ENCODE results near the gene TGM6.

Gene TGM6

DNA sequence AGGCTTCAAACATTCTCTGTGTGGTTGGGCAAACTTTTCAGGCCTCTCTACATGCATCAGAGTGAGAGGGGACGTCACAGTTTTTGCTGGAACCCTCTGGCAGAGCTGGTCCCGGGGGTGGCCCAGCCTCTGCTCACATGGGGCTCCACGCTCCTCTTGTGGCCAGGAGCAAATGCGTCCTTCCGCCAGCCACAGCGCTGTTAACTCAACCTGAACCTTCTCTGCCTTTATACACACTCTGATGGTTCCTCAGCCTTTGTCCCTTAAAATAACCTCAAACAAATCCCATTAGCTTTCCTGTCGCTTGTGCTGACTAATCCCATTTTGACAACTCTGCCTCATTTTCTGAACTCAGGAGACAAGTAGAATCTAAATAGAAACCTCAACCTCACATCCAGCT is 39.4 kb upstream of the TGM6 start:
- no peak overlapping the region for H3K9ac ChIP-seq (ENCODE audit: low read length)
- no peaks in the 10 kb centered on the region for H3K27me3 ChIP-seq (ENCODE audit: control insufficient read depth, insufficient read depth, low read length)
- H3K36me3 ChIP-seq (ENCODE audit: control insufficient read depth, low read depth, low read length) = no peaks in the 10 kb centered on the region
- no peaks in the 10 kb centered on the region for H3K4me1 ChIP-seq (ENCODE audit: control insufficient read depth, low read depth, low read length)
- H3K9me3 ChIP-seq (ENCODE audit: control insufficient read depth, low read depth, low read length) = no peaks in the 10 kb centered on the region
- no peak overlapping the region for H3K4me3 ChIP-seq (ENCODE audit: low read length)
- H3K27ac ChIP-seq (ENCODE audit: low read length) = no peak overlapping the region

DNA sequence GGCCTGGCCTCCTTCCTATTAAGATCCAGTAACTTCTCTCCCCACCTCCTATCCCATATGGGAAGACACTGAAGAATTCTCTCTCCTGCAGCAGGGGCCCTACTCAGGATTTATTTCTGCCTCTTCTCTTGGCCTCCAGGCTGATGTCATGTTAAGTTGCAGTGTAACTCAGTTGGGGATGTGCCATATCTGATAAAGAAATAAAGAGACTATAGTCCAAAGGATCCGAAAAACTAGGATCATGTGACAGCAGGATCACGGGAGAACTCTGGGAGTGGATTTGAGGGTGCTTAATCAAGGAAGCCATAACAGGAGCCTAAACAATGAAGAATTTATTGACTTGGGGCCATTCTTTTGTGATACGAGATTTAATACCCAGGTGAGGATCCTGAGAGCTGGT is 38.5 kb upstream of the TGM6 start:
- Histone ChIP-seq H3K36me3 (ENCODE audit: control insufficient read depth, low read depth, low read length) (no peaks in the 10 kb centered on the region), H3K27me3 (ENCODE audit: control insufficient read depth, insufficient read depth, low read length) (no peaks in the 10 kb centered on the region), H3K27ac (ENCODE audit: low read length) (no peak overlapping the region), H3K9ac (ENCODE audit: low read length) (no peak overlapping the region), H3K9me3 (ENCODE audit: control insufficient read depth, low read depth, low read length) (no peaks in the 10 kb centered on the region), H3K4me3 (ENCODE audit: low read length) (no peak overlapping the region), H3K4me1 (ENCODE audit: control insufficient read depth, low read depth, low read length) (no peaks in the 10 kb centered on the region)

DNA sequence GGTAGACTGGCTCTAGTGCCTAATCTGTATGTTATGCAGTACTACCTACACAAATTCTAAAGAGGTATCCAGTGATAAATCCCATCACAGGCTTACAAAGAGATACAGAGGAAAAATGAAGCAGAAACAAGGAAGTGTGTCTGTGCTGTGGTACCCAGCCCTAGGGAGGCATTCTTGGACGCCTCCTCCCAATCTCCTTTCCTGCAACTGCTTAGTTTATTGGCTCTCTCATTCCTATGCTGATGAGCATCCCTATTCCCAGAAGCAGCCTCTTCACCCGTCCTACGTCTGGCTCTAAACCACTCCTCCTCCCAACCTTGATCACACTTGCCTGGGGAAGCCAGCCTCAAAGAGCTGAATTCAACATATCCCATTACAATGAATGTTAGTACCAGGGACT is 34.5 kb upstream of the TGM6 start:
- no peaks in the 10 kb centered on the region for H3K36me3 ChIP-seq (ENCODE audit: control insufficient read depth, low read depth, low read length)
- no peaks in the 10 kb centered on the region for H3K27me3 ChIP-seq (ENCODE audit: control insufficient read depth, insufficient read depth, low read length)
- no peak overlapping the region for H3K9ac ChIP-seq (ENCODE audit: low read length)
- no peaks in the 10 kb centered on the region for H3K9me3 ChIP-seq (ENCODE audit: control insufficient read depth, low read depth, low read length)
- no peak overlapping the region for H3K4me3 ChIP-seq (ENCODE audit: low read length)
- H3K4me1 ChIP-seq (ENCODE audit: control insufficient read depth, low read depth, low read length) = no peaks in the 10 kb centered on the region
- H3K27ac ChIP-seq (ENCODE audit: low read length) = no peak overlapping the region

DNA sequence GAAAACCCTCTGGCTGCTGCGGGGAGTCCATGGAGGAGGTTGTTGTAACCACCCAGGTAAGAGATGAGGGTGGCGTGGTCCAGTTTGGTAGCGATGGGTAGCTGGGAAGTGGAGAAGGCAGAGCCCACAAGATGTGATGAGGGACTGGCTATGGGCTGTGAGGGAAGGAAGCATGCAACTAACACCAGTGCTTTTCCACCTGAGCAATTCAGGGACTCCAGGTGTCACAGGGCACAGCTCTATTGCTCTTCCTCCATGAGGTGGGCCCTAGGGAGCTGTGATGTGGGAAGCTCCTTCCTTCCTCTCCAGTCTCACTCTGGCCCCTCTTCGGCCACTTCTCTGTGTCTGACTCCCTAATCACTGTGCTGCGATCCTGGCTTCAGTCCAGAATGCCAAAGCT is 32.4 kb upstream of the TGM6 start:
- H3K27ac ChIP-seq (ENCODE audit: low read length) = no peak overlapping the region
- no peaks in the 10 kb centered on the region for H3K4me1 ChIP-seq (ENCODE audit: control insufficient read depth, low read depth, low read length)
- H3K27me3 ChIP-seq (ENCODE audit: control insufficient read depth, insufficient read depth, low read length) = no peaks in the 10 kb centered on the region
- no peak overlapping the region for H3K4me3 ChIP-seq (ENCODE audit: low read length)
- no peak overlapping the region for H3K9ac ChIP-seq (ENCODE audit: low read length)
- no peaks in the 10 kb centered on the region for H3K9me3 ChIP-seq (ENCODE audit: control insufficient read depth, low read depth, low read length)
- no peaks in the 10 kb centered on the region for H3K36me3 ChIP-seq (ENCODE audit: control insufficient read depth, low read depth, low read length)

DNA sequence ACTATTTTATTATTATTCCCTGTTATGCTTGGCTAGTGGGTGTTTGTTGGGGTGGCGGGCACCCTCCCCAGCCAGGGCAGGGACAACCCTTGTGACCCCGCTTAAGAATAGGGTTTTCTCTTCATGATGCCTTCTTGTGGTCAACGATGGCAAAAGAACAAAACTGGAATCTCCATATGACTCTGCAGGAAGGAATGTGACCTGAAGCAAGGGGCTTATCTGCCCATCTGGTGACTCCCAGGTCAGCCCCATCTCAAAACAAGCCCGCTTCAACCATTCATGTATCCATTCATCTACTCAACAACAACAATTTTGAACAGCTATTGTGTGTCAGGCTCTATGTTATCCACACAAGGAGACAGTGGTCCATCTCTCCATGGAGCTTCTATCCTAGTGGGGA is 30.9 kb upstream of the TGM6 start:
- Histone ChIP-seq H3K9me3 (ENCODE audit: control insufficient read depth, low read depth, low read length) (no peaks in the 10 kb centered on the region), H3K27ac (ENCODE audit: low read length) (no peak overlapping the region), H3K36me3 (ENCODE audit: control insufficient read depth, low read depth, low read length) (no peaks in the 10 kb centered on the region), H3K9ac (ENCODE audit: low read length) (no peak overlapping the region), H3K4me3 (ENCODE audit: low read length) (no peak overlapping the region), H3K4me1 (ENCODE audit: control insufficient read depth, low read depth, low read length) (no peaks in the 10 kb centered on the region), H3K27me3 (ENCODE audit: control insufficient read depth, insufficient read depth, low read length) (no peaks in the 10 kb centered on the region)

DNA sequence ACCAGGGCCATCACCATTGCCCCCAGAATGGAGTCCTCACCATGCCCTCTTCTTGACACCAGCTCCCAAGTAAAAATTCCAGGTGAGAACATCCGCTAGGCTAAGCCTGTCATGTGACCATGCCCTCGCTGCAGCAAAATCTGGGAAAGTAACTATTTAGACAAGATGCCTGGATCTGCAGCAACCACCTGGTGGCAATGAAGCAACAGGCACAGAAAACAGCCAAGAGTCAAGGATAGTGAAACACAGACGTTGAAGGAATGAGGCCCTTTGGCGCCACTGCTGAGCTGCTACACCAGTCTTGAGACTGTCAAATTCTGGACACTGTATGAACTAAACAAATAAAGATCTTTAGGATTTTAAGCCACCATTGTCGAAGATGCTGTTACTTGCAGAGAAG is 30.1 kb upstream of the TGM6 start:
- no peaks in the 10 kb centered on the region for H3K36me3 ChIP-seq (ENCODE audit: control insufficient read depth, low read depth, low read length)
- H3K9ac ChIP-seq (ENCODE audit: low read length) = no peak overlapping the region
- H3K4me3 ChIP-seq (ENCODE audit: low read length) = no peak overlapping the region
- H3K27ac ChIP-seq (ENCODE audit: low read length) = no peak overlapping the region
- no peaks in the 10 kb centered on the region for H3K4me1 ChIP-seq (ENCODE audit: control insufficient read depth, low read depth, low read length)
- H3K27me3 ChIP-seq (ENCODE audit: control insufficient read depth, insufficient read depth, low read length) = no peaks in the 10 kb centered on the region
- no peaks in the 10 kb centered on the region for H3K9me3 ChIP-seq (ENCODE audit: control insufficient read depth, low read depth, low read length)

DNA sequence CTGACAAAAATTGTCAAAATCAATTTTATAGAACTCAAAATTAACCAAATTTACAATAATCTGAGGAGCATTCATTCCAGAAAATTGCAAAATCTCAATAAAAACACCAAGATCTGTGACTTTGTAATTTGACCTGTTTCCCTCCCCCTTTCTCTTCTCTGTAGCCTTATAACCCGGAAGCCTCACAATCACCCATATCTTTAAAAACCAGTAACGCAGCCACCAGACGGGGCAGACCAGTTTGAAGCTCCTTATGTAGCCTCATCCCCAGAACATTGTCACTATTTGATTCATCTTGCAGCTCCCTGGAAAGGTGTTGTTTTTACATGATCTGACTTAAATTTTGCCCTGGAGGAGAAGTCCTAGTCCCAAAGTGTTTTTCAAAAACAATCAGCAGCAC is 27.5 kb upstream of the TGM6 start:
- no peak overlapping the region for H3K27ac ChIP-seq (ENCODE audit: low read length)

DNA sequence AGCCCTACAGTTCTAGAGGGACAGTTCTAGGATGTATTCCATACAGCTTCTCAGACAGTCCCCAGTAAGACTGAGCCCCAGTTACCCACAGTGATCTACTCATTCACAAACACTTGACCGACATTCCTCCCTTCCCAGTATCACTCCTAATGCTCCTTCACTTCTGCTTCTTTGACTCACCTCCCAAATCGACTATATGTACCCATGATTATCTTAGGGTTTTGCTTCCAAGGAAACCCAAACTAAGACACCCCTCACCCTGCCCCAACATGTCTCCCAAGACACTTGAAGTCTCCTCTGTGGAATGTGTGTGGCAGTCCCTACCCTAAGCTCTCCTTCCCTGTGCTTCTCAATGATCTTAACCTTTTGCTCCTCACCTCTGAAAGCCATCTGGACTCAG is 23.6 kb upstream of the TGM6 start:
- Histone ChIP-seq H3K9ac (ENCODE audit: low read length) (no peak overlapping the region), H3K36me3 (ENCODE audit: control insufficient read depth, low read depth, low read length) (no peaks in the 10 kb centered on the region), H3K4me3 (ENCODE audit: low read length) (no peak overlapping the region), H3K9me3 (ENCODE audit: control insufficient read depth, low read depth, low read length) (no peaks in the 10 kb centered on the region), H3K27me3 (ENCODE audit: control insufficient read depth, insufficient read depth, low read length) (no peaks in the 10 kb centered on the region), H3K4me1 (ENCODE audit: control insufficient read depth, low read depth, low read length) (no peaks in the 10 kb centered on the region), H3K27ac (ENCODE audit: low read length) (no peak overlapping the region)

More for the DNA sequence above, 27.5 kb upstream of the TGM6 start:
- no peaks in the 10 kb centered on the region for H3K36me3 ChIP-seq (ENCODE audit: control insufficient read depth, low read depth, low read length)
- no peaks in the 10 kb centered on the region for H3K4me1 ChIP-seq (ENCODE audit: control insufficient read depth, low read depth, low read length)
- no peak overlapping the region for H3K9ac ChIP-seq (ENCODE audit: low read length)
- H3K4me3 ChIP-seq (ENCODE audit: low read length) = no peak overlapping the region
- no peaks in the 10 kb centered on the region for H3K27me3 ChIP-seq (ENCODE audit: control insufficient read depth, insufficient read depth, low read length)
- H3K9me3 ChIP-seq (ENCODE audit: control insufficient read depth, low read depth, low read length) = no peaks in the 10 kb centered on the region

DNA sequence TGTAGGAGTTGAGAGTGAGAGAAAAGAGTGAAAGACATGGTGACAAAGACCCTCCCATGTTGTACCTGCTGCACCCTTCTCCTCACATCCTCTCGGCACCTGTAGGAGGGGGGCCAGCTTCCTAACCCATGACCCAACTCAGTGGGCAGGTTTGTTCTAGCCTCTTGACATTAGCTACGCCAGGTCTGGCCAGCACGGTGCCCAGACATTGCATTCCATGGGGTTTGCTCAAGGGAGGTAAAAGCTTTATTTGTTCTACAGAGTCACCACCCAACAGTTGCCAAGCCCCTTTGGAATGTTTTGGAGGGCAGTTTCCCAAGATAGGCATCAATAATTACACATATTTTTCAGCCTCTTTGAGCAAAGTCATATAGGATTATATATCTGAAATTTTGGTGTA is 22.7 kb upstream of the TGM6 start:
- Histone ChIP-seq H3K4me1 (ENCODE audit: control insufficient read depth, low read depth, low read length) (no peaks in the 10 kb centered on the region), H3K27ac (ENCODE audit: low read length) (no peak overlapping the region), H3K27me3 (ENCODE audit: control insufficient read depth, insufficient read depth, low read length) (no peaks in the 10 kb centered on the region)

DNA sequence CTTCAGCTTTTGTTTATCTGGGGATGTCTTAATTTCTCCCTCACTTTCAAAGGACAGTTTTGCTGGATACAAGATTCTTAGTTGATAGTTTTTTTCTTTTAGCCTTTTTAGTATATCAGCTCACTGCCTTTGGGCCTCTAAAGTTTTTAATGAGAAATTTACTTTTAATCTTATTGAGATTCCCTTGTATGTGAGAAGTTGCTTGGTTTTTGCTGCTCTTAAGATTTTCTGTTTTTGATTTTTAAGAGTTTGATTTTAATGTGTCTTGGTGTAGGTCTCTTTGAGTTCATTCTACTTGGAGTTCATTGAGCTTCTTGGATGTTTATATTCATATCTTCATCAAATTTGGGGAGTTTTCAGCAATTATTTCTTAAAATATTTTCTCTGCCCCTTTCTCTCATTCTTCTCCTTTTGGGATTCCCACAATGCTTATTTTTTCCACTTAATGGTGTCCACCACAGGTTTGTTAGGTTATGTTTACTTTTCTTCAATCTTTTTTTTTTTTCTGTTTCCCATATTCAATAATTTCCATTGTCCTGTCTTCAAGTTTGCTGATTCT is 19.6 kb upstream of the TGM6 start:
- Histone ChIP-seq H3K4me1 (ENCODE audit: control insufficient read depth, low read depth, low read length) (no peaks in the 10 kb centered on the region), H3K27ac (ENCODE audit: low read length) (no peak overlapping the region), H3K9me3 (ENCODE audit: control insufficient read depth, low read depth, low read length) (no peaks in the 10 kb centered on the region), H3K9ac (ENCODE audit: low read length) (no peak overlapping the region), H3K4me3 (ENCODE audit: low read length) (no peak overlapping the region), H3K36me3 (ENCODE audit: control insufficient read depth, low read depth, low read length) (no peaks in the 10 kb centered on the region), H3K27me3 (ENCODE audit: control insufficient read depth, insufficient read depth, low read length) (no peaks in the 10 kb centered on the region)

More for the DNA sequence above, 22.7 kb upstream of the TGM6 start:
- Histone ChIP-seq H3K9ac (ENCODE audit: low read length) (no peak overlapping the region), H3K9me3 (ENCODE audit: control insufficient read depth, low read depth, low read length) (no peaks in the 10 kb centered on the region), H3K36me3 (ENCODE audit: control insufficient read depth, low read depth, low read length) (no peaks in the 10 kb centered on the region), H3K4me3 (ENCODE audit: low read length) (no peak overlapping the region)

DNA sequence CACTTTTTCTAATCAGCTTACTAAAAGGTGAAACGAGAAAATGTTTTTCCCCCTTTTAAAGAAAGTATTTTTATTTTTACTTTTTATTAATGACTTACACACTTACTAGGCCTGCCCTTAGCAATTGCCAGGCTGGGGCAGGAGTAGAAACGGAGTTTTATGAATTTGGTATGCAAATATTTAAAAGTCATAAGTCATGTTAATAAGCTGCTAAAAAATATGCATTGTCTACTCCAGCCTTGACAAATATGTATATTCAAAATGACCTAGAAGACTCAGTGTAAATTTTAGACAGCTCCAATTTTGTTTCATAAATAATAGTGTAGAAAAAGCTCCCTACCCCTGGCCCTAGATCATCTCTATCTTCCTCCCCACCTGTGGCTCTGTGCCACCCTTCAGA is 17.5 kb upstream of the TGM6 start:
- H3K27ac ChIP-seq (ENCODE audit: low read length) = no peak overlapping the region

DNA sequence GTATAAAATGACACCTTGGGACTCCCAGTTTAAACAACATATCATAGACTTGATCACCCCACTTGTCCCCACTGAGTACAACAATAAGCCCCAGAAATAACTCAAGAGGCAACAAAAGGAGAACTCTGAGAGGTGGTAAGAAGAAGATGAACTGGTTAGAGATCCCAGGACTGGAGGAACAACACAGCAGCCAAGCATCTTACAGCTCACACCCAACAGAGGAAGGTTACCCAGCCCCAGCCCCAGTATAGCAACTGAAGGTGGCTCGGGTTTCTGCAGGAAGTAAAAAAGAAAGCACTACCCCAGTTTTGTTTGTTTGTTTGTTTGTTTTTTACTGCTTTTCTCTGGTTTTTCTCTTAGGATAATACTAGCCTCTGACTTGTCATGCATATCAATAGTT is 17.1 kb upstream of the TGM6 start:
- H3K27ac ChIP-seq (ENCODE audit: low read length) = no peak overlapping the region
- no peaks in the 10 kb centered on the region for H3K9me3 ChIP-seq (ENCODE audit: control insufficient read depth, low read depth, low read length)
- no peak overlapping the region for H3K9ac ChIP-seq (ENCODE audit: low read length)
- no peaks in the 10 kb centered on the region for H3K36me3 ChIP-seq (ENCODE audit: control insufficient read depth, low read depth, low read length)
- no peaks in the 10 kb centered on the region for H3K27me3 ChIP-seq (ENCODE audit: control insufficient read depth, insufficient read depth, low read length)
- no peak overlapping the region for H3K4me3 ChIP-seq (ENCODE audit: low read length)
- no peaks in the 10 kb centered on the region for H3K4me1 ChIP-seq (ENCODE audit: control insufficient read depth, low read depth, low read length)

More for the DNA sequence above, 17.5 kb upstream of the TGM6 start:
- Histone ChIP-seq H3K27me3 (ENCODE audit: control insufficient read depth, insufficient read depth, low read length) (no peaks in the 10 kb centered on the region), H3K4me1 (ENCODE audit: control insufficient read depth, low read depth, low read length) (no peaks in the 10 kb centered on the region), H3K9ac (ENCODE audit: low read length) (no peak overlapping the region), H3K9me3 (ENCODE audit: control insufficient read depth, low read depth, low read length) (no peaks in the 10 kb centered on the region), H3K36me3 (ENCODE audit: control insufficient read depth, low read depth, low read length) (no peaks in the 10 kb centered on the region), H3K4me3 (ENCODE audit: low read length) (no peak overlapping the region)
